Uterus (tissue), 4 donors: ENCODE results near the gene CEP63. TPM values are rescaled to one million over a fixed set of nuclear protein-coding genes. Genes with fewer than 3 reads are reported as not detected.
A peak's percentile ranks its signal among the peaks of the same experiment; 100 is the strongest.

ENCODE experiments used
- DNase-seq, 2 donors: peaks; one replicate each; pipeline ENCODE4 v3.0.0-alpha.2; 2019 to 2020
- H3K27ac ChIP-seq, 2 donors: fragments of 200-600 bp; sonication (generic); 1 replicate in 1 of 2; 2 replicates in 1 of 2; pipeline ENCODE4 v1.5.1; 2016 to 2018
- H3K27me3 ChIP-seq, 2 donors: fragments of 200-600 bp; sonication (generic); one replicate each; pipeline ENCODE4 v1.5.1; 2018 to 2019; ENCODE audit warnings: control low read depth in 1 of 2
- H3K36me3 ChIP-seq, 2 donors: fragments of 200-600 bp; sonication (generic); one replicate each; pipeline ENCODE4 v1.5.1; 2019; ENCODE audit warnings: control low read depth in 1 of 2
- H3K4me1 ChIP-seq, 2 donors: fragments of 200-600 bp; sonication (generic); one replicate each; pipeline ENCODE4 v1.5.1; 2018 to 2019; ENCODE audit warnings: control low read depth in 1 of 2
- H3K4me3 ChIP-seq, 2 donors: fragments of 200-600 bp; sonication (generic); 1 replicate in 1 of 2; 2 replicates in 1 of 2; pipeline ENCODE4 v1.5.1; 2018 to 2019; ENCODE audit warnings: mild to moderate bottlenecking in 1 of 2
- H3K9me3 ChIP-seq, 2 donors: fragments of 200-600 bp; sonication (generic); one replicate each; pipeline ENCODE4 v1.5.1; 2019; ENCODE audit warnings: control low read depth in 1 of 2
- POLR2A ChIP-seq, 2 donors: fragments of 450-650 bp; IDR thresholded peaks; one replicate each; pipeline ENCODE4 v1.6.1; 2016; ENCODE audit warnings: antibody characterized with exemption in 2 of 2, mild to moderate bottlenecking in 1 of 2, moderate library complexity in 1 of 2
- intact Hi-C: fragments of 100-400 bp; cut with DNase I; formaldehyde crosslinking; loops from one replicate; pipeline ENCODE4 v1.15.1; 2023; ENCODE audit warnings: low total_unique reads
- total RNA-seq, 4 donors: library from RNA; depleted of rRNA in 3 of 4; stranded (reverse); fragments of >200 nt in 3 of 4; gene quantifications; one replicate each; pipeline versions ENCODE4 v1.1.0 to v1.2.4, GENCODE V29; 2014 to 2023
- TF ChIP-seq, protein P1 (sequence below), 4 experiments: fragments of 200-600 bp in 2 of 4; fragments of 450-650 bp in 2 of 4; sonication (generic) in 2 of 4; IDR thresholded peaks; one replicate each; pipeline ENCODE4 v1.5.1; 2016 to 2019; ENCODE audit warnings: antibody characterized with exemption in 4 of 4, mild to moderate bottlenecking in 2 of 4, moderate library complexity in 1 of 4
- donor health status: DM: yes; HTN: yes; CAD: no.

Gene CEP63
- total RNA-seq, 4 donors from 2014 or later, result 5.9 to 25.5 (median 16.5) TPM

DNA sequence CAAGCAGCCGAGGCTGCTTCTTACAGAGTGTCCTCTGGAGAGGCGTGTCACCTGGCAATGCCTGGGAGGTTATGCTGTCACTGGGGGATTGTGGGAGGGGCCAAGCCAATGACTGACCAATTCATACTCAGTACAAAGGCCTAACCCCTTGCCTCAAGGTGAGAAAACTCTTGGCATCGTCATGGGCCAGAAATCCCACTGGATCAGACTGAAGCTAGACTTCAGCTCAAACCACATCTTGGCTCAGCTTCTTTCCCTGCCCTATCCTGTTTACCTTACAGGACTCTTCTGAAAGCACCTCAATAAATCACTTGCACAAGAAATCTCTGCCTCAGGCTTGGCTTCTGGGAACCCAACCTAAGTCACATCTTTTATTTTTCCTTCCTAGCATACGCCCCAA lies 9.6 kb upstream of the CEP63 start:
- H3K27ac ChIP-seq, result no peak overlapping the region
- H3K36me3 ChIP-seq, result no peaks in the 10 kb centered on the region
- H3K27me3 ChIP-seq, result no peaks in the 10 kb centered on the region
- no peaks in the 10 kb centered on the region for H3K9me3 ChIP-seq
- H3K4me3 ChIP-seq, result no peak overlapping the region
- intact Hi-C loops, result loop anchor here (10.0 kb wide), 1 partner anchor 272 kb away; no protein-coding TSS in a partner anchor
- no peaks in the 10 kb centered on the region for H3K4me1 ChIP-seq
- no peak for DNase-seq
- TF ChIP-seq POLR2A (IDR thresholded peaks at IDR 0.05), result no peak
- TF ChIP-seq, protein P1, sequence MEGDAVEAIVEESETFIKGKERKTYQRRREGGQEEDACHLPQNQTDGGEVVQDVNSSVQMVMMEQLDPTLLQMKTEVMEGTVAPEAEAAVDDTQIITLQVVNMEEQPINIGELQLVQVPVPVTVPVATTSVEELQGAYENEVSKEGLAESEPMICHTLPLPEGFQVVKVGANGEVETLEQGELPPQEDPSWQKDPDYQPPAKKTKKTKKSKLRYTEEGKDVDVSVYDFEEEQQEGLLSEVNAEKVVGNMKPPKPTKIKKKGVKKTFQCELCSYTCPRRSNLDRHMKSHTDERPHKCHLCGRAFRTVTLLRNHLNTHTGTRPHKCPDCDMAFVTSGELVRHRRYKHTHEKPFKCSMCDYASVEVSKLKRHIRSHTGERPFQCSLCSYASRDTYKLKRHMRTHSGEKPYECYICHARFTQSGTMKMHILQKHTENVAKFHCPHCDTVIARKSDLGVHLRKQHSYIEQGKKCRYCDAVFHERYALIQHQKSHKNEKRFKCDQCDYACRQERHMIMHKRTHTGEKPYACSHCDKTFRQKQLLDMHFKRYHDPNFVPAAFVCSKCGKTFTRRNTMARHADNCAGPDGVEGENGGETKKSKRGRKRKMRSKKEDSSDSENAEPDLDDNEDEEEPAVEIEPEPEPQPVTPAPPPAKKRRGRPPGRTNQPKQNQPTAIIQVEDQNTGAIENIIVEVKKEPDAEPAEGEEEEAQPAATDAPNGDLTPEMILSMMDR (IDR thresholded peaks at IDR 0.05), result no peak

DNA sequence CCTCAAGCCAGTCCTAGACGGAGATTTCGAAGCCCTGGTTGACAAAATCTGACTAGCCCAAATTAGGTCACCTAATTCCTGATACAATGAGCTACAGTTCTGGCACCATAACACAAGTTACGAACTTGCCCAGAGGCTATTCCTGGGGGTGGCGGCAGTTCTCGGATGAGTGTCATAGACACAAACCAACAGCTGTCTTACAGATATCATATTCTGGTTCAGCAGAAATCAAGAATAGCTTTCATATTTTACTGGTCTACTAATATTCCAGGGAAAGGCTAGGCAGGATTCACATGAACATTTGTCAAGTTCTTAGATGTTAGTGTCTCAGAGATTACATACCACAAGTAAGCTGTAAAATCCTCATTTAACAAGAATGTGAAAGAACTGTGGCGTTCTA lies 8.9 kb upstream of the CEP63 start:
- no peak for DNase-seq
- TF ChIP-seq, protein P1 (IDR thresholded peaks at IDR 0.05), result no peak
- no peak for TF ChIP-seq POLR2A (IDR thresholded peaks at IDR 0.05)
- H3K27me3 ChIP-seq, result no peaks in the 10 kb centered on the region
- no peak overlapping the region for H3K4me3 ChIP-seq
- no peaks in the 10 kb centered on the region for H3K36me3 ChIP-seq
- H3K4me1 ChIP-seq, result no peaks in the 10 kb centered on the region
- no peaks in the 10 kb centered on the region for H3K9me3 ChIP-seq
- intact Hi-C loops, result loop anchor here (10.0 kb wide), 1 partner anchor 272 kb away; no protein-coding TSS in a partner anchor
- peak overlapping the region in 1 of 2 donors; percentile 7 for H3K27ac ChIP-seq

DNA sequence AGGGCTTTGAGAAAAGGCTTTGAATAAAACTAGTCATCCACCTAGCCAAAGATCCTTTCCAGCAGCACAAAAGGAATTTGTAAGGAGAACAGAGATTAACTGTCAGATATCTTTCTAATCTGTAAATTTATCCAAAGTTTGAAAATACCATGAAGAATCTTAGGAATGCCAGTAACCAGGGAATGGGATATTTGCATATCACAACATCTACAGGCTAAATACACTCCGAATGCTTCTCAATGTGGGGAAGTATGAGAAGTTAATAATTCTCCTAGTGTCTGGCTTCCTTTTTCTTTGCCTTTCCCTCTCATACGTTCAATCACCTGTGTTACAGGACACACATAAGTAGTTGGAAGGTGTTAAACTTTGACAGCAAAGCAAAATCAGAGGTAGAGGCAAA lies 7.9 kb upstream of the CEP63 start:
- H3K4me3 ChIP-seq, result no peak overlapping the region
- DNase-seq, result no peak
- TF ChIP-seq, protein P1 (IDR thresholded peaks at IDR 0.05), result no peak
- TF ChIP-seq POLR2A (IDR thresholded peaks at IDR 0.05), result no peak
- no peaks in the 10 kb centered on the region for H3K4me1 ChIP-seq
- H3K9me3 ChIP-seq, result no peaks in the 10 kb centered on the region
- peak overlapping the region in 1 of 2 donors; percentile 7 for H3K27ac ChIP-seq
- H3K27me3 ChIP-seq, result no peaks in the 10 kb centered on the region
- H3K36me3 ChIP-seq, result no peaks in the 10 kb centered on the region
- intact Hi-C loops, result loop anchor here (10.0 kb wide), 1 partner anchor 273 kb away; no protein-coding TSS in a partner anchor

DNA sequence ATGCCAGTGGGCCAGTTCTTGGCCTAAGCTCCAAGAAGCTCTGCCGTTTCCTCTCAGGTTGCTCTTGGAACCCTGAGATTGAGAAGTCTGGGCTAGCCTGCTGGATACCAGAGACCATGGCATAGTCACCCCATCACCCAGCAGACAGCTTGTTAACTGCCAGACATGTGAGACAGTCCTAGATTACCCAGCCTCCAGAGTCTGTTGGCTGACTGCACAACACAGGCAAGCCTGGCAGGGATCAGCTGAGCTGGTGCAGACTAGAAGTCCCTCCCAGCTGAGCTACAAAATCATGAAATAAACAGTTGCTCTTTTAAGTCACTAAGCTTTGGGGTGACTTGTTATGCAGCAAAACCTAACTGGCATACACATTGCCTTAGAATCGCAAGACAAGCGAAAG lies 5.3 kb upstream of the CEP63 start:
- intact Hi-C loops, result no loop called here
- H3K4me3 ChIP-seq, result no peak overlapping the region
- H3K27me3 ChIP-seq, result no peaks in the 10 kb centered on the region
- H3K4me1 ChIP-seq, result peaks cover 0 to 8% of the 10 kb centered on the region in 2 donors
- no peaks in the 10 kb centered on the region for H3K36me3 ChIP-seq
- TF ChIP-seq, protein P1 (IDR thresholded peaks at IDR 0.05), result no peak
- TF ChIP-seq POLR2A (IDR thresholded peaks at IDR 0.05), result no peak
- no peak for DNase-seq
- H3K9me3 ChIP-seq, result no peaks in the 10 kb centered on the region
- no peak overlapping the region for H3K27ac ChIP-seq

DNA sequence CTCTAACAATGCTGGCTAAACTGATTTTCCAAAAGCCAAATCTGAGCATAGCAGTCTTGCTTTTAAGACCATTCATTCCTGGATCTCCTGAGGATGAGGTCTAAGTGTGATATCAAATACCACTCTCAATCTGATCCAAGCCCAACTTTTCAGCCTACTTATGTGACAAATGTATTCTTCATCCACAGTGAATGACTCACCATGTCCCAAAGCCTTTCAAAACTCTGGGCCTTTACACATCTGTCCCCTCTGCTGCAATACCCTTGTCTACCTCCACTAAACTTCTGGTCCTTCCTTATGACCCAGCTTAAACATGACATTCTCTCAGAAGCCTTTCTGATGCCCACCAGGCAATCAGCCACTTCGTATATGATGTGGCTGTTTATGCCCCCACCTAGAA lies 4.7 kb upstream of the CEP63 start:
- Histone ChIP-seq H3K4me3 (no peak overlapping the region), H3K9me3 (no peaks in the 10 kb centered on the region), H3K27ac (no peak overlapping the region), H3K36me3 (no peaks in the 10 kb centered on the region), H3K27me3 (no peaks in the 10 kb centered on the region), H3K4me1 (peaks cover 0 to 8% of the 10 kb centered on the region in 2 donors)
- TF ChIP-seq, protein P1 (IDR thresholded peaks at IDR 0.05), result no peak
- no peak for TF ChIP-seq POLR2A (IDR thresholded peaks at IDR 0.05)
- intact Hi-C loops, result no loop called here
- DNase-seq, result no peak
